OCI-LY7 (cell line): ENCODE results near the gene DEPDC1B.

Experiments
- EZH2phosphoT487 ChIP-seq: fragments of 200-600 bp; sonication (generic); IDR thresholded peaks from 2 replicates; pipeline ENCODE4 v1.6.1; 2018; ENCODE audit warnings: low read depth, borderline replicate concordance, mild to moderate bottlenecking, mixed run types, antibody characterized with exemption, low read length, moderate library complexity, mixed read lengths
- TF ChIP-seq, protein P1 (sequence below): fragments of 200-600 bp; sonication (generic); conservative IDR thresholded peaks from 2 replicates; pipeline ENCODE4 v1.5.1; 2014; ENCODE audit warnings: mild to moderate bottlenecking, antibody characterized with exemption, low read length, moderate library complexity, mixed read lengths

DNA sequence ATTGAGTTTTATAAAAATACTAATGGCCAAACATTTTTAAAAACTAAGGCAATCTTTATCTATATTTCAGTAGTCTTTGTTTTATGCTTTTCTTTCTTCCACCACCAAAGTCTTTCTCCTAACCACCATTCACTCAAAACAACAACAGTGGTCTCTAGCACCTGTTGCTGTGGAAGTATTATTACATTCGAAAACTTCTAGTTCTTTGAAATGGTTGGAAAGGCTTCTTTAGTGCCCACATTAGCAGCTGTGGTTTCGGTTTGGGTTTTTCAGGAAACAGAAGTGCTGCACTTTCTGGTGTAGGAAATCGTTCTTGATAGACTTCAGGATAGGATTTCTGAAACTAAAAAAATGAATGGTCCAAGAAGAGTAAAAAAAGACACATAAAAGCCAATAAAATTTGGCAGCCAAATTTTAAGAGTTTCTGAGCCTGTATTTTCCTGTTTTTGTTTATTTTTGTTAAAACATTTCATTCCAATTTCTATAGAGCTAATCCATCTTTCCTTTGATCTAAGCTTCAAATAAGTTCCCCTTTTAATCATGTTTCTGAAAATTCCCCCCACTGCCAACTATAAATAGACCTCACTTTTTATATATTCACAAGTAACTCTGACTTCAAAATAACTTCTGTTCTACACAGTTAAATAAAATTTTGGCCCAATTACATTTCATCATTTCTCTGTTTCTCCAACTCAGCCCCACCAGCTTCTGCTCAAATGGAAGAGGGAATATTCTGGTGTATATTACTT, 102.2 kb downstream of the DEPDC1B start:
- no peak for TF ChIP-seq EZH2phosphoT487
- TF ChIP-seq, protein P1, sequence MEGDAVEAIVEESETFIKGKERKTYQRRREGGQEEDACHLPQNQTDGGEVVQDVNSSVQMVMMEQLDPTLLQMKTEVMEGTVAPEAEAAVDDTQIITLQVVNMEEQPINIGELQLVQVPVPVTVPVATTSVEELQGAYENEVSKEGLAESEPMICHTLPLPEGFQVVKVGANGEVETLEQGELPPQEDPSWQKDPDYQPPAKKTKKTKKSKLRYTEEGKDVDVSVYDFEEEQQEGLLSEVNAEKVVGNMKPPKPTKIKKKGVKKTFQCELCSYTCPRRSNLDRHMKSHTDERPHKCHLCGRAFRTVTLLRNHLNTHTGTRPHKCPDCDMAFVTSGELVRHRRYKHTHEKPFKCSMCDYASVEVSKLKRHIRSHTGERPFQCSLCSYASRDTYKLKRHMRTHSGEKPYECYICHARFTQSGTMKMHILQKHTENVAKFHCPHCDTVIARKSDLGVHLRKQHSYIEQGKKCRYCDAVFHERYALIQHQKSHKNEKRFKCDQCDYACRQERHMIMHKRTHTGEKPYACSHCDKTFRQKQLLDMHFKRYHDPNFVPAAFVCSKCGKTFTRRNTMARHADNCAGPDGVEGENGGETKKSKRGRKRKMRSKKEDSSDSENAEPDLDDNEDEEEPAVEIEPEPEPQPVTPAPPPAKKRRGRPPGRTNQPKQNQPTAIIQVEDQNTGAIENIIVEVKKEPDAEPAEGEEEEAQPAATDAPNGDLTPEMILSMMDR, result no peak
